Measurements from ENCODE around the gene ASGR1. TPM values are rescaled to one million over a fixed set of nuclear protein-coding genes. Genes with fewer than 3 reads are reported as not detected.

The ASGR1 gene
- total RNA-seq, 3 donors from 2014 or later = 1.0 to 1.4 (median 1.3) TPM

- Histone ChIP-seq H3K4me1 (no peaks in the 10 kb centered on the region), H3K9me3 (no peaks in the 10 kb centered on the region), H3K36me3 (no peaks in the 10 kb centered on the region), H3K27me3 (no peaks in the 10 kb centered on the region), H3K27ac (no peak overlapping the region), H3K4me3 (no peak overlapping the region)
- TF ChIP-seq CTCF (IDR thresholded peaks at IDR 0.05) = no peak
- no peak for DNase-seq (ENCODE audit: low spot score in 2 of 2)
- intact Hi-C loops (cut with DNase I; ENCODE audit: low total_unique reads) = no loop called here
Observed at GRCh38 chr17:7208754-7209460, 29.7 kb upstream of the ASGR1 start.

GRCh38 chr17:7208027-7208571, 28.9 kb upstream of the ASGR1 start:
- no peak for DNase-seq (ENCODE audit: low spot score in 2 of 2)
- peak overlapping the region in 1 of 3 donors; percentile 11 for H3K4me3 ChIP-seq
- H3K4me1 ChIP-seq = no peaks in the 10 kb centered on the region
- intact Hi-C loops (cut with DNase I; ENCODE audit: low total_unique reads) = no loop called here
- H3K9me3 ChIP-seq = no peaks in the 10 kb centered on the region
- no peaks in the 10 kb centered on the region for H3K27me3 ChIP-seq
- peak overlapping the region in 1 of 2 donors; percentile 5 for H3K27ac ChIP-seq
- no peaks in the 10 kb centered on the region for H3K36me3 ChIP-seq
- TF ChIP-seq POLR2A (IDR thresholded peaks at IDR 0.05) = no peak
- no peak for TF ChIP-seq CTCF (IDR thresholded peaks at IDR 0.05)

GRCh38 chr17:7207120-7208001, 28.2 kb upstream of the ASGR1 start:
- intact Hi-C loops (cut with DNase I; ENCODE audit: low total_unique reads) = no loop called here
- DNase-seq (ENCODE audit: low spot score in 2 of 2) = no peak
- peak overlapping the region in 1 of 3 donors; percentile 11 for H3K4me3 ChIP-seq
- TF ChIP-seq CTCF (IDR thresholded peaks at IDR 0.05) = no peak
- TF ChIP-seq POLR2AphosphoS5 (IDR thresholded peaks at IDR 0.05) = no peak
- no peak for TF ChIP-seq POLR2A (IDR thresholded peaks at IDR 0.05)
- H3K36me3 ChIP-seq = no peaks in the 10 kb centered on the region
- H3K4me1 ChIP-seq = no peaks in the 10 kb centered on the region
- no peaks in the 10 kb centered on the region for H3K9me3 ChIP-seq
- peak overlapping the region; percentile 17 to 32 for H3K27ac ChIP-seq
- no peaks in the 10 kb centered on the region for H3K27me3 ChIP-seq

- intact Hi-C loops (cut with DNase I; ENCODE audit: low total_unique reads) = no loop called here
- TF ChIP-seq POLR2AphosphoS5 (IDR thresholded peaks at IDR 0.05) = no peak
- TF ChIP-seq CTCF (IDR thresholded peaks at IDR 0.05) = no peak
- no peak for TF ChIP-seq POLR2A (IDR thresholded peaks at IDR 0.05)
- no peaks in the 10 kb centered on the region for H3K27me3 ChIP-seq
- no peaks in the 10 kb centered on the region for H3K4me1 ChIP-seq
- H3K36me3 ChIP-seq = no peaks in the 10 kb centered on the region
- peak overlapping the region; percentile 45 to 71 (median 55) for H3K4me3 ChIP-seq
- DNase-seq (ENCODE audit: low spot score in 2 of 2) = no peak
- no peaks in the 10 kb centered on the region for H3K9me3 ChIP-seq
- H3K27ac ChIP-seq = peak overlapping the region; percentile 68 to 81
Observed at GRCh38 chr17:7205561-7205960, 26.4 kb upstream of the ASGR1 start.

Data from breast epithelium (tissue), 4 donors.